Measurements from ENCODE around the gene RSPH6A. TPM values are rescaled to one million over a fixed set of nuclear protein-coding genes. Genes with fewer than 3 reads are reported as not detected.
A peak's percentile ranks its signal among the peaks of the same experiment; 100 is the strongest.

RSPH6A gene
- total RNA-seq, 2 donors from 2014 or later, result 0.14 to 0.39 TPM

DNA sequence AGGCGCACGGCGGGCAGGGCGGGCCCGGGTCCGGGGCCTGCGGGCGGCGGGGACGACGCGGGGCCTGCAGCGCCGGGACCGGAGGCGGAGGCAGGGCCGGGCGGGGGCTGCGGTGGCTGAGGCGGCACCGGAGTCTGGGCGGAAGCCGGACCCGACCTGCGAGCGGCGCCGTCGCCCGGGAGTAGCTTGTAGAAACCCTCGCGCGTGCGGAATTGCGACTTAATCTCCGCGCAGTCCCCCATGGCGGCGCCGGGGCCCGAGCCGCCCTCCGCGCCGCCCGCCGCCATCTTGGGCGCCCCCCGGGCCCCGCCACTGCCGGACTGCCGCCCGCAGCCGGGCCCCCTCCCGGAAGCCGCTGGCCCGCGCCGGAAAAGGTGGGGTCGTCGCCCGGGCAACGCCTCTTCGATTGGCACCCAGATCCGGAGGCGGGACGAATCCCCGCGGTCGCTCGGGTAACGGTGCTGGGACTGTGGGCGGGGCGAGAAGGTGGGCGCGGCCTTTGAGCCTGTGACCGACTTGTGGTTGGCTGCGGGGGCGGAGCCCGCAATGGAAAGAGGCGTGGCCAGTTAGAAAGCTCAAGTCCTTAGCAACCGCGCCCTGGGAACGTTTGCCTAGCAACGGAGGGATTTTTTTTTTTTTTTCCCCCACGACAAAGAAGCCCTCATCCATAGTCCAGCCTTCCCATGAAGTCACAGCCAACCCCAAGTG is 22.5 kb downstream of the RSPH6A start, which contains the start of gene DMWD:
Gene DMWD (minus strand): TSS at position 376 of the 708 bp plus-strand sequence. CDS start 89 bp downstream, at position 287.
- peaks cover 18 to 19% of the 10 kb centered on the region in 2 donors for H3K36me3 Mint-ChIP-seq
- peak within 1 kb of the TSS; percentile 84 to 95 for H3K27ac Mint-ChIP-seq
- no peaks in the 10 kb centered on the region for H3K9me3 Mint-ChIP-seq

GRCh38 chr19:45791744-45792469 is 23.2 kb downstream of the RSPH6A start:
- Mint-ChIP-seq H3K27ac (peak overlapping the region; percentile 58 to 61), H3K9me3 (no peaks in the 10 kb centered on the region), H3K36me3 (peaks cover 19 to 21% of the 10 kb centered on the region in 2 donors)
- DNase-seq (ENCODE audit: low spot score in 2 of 2) (no peak), ATAC-seq (peak in 1 of 2 donors; percentile 9)

More for the DNA sequence above, 22.5 kb downstream of the RSPH6A start, which contains the start of gene DMWD:
- DNase-seq (ENCODE audit: low spot score in 2 of 2) (peak; percentile 99 to 100), ATAC-seq (peak; percentile 93 to 95)

DNA sequence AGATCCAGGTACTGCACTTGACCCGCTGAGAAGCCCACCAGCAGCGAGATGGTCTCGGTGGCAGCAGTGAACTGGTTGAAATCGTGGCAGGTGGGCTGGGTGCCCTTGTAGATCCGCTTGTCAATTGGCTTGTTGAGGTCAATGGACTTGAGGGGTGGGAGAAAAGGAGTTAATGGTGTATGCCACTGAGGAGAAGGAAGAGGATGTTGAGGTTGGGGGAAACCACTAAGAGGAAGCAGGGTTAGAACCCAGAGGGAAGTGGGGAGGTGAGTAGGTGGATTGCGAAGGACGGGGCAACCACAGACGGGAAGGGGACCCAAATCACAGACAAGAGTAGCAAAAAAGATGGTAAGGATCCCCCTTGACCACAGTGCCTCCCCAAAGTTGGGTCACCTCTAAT is 24.2 kb downstream of the RSPH6A start:
- Mint-ChIP-seq H3K9me3 (no peaks in the 10 kb centered on the region), H3K27ac (peak overlapping the region in 1 of 2 donors; percentile 61), H3K36me3 (peaks cover 19 to 21% of the 10 kb centered on the region in 2 donors)
- DNase-seq (ENCODE audit: low spot score in 2 of 2), result no peak
- peak in 1 of 2 donors; percentile 34 for ATAC-seq

DNA sequence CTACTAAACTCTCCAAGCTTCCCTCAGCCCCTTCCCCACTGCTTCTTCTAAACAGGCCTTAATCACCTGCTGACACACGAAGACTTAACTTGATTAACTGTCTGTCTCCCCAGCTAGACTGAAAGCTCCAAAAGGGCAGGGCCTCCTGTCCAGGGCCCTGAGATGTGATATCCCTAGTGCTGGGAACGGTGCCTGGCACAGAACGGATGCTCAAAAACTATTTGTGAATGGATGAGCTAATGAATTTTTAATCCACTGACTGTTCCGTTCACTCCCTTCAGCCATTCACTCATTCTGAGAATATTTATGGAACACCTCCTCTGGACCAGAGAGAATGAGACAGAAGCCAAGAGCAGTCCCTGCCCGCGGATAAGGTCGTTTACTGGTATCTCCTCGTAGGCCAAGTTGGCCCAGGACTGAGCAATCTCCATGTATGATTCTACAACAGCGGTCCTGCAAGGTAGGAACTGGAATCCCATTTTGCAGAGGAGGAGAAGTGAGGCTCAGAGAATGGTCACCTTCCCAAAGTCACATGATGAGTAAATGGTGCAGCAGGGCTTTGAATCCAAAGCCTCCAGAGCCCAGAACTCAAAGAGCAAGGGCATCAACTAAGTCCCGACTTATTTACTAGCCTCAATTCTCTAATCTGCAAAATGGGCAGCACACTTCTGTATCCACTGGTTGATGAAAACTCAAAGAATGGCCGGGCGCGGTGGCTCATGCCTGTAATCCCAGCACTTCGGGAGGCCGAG is 25.9 kb downstream of the RSPH6A start:
- no peak overlapping the region for H3K27ac Mint-ChIP-seq
- H3K36me3 Mint-ChIP-seq, result peaks cover 19 to 21% of the 10 kb centered on the region in 2 donors
- ATAC-seq (no peak), DNase-seq (ENCODE audit: low spot score in 2 of 2) (no peak)
- H3K9me3 Mint-ChIP-seq, result no peaks in the 10 kb centered on the region

DNA sequence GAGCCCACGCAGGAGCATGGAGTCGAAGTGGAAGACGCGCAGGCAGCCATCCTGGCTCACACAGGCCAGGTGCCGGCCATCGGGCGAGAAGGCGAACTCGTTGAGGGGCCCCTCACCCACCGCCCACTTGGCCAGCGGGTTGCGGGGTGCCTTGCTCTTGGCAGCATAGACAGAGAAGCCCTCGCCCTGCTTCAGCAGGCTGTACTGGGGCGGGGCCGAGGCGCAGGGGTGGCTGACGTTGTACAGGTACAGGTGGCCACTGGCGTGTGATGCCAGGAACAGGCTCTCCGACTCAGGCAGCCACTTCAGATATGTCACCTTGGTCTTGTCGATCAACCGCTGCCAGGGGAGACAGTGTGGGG is 28.6 kb downstream of the RSPH6A start:
- no peak for ATAC-seq
- no peak for DNase-seq (ENCODE audit: low spot score in 2 of 2)
- H3K9me3 Mint-ChIP-seq, result no peaks in the 10 kb centered on the region
- peaks cover 19 to 21% of the 10 kb centered on the region in 2 donors for H3K36me3 Mint-ChIP-seq
- no peak overlapping the region for H3K27ac Mint-ChIP-seq

- peaks cover 19 to 21% of the 10 kb centered on the region in 2 donors for H3K36me3 Mint-ChIP-seq
- DNase-seq (ENCODE audit: low spot score in 2 of 2), result no peak
- no peaks in the 10 kb centered on the region for H3K9me3 Mint-ChIP-seq
- H3K27ac Mint-ChIP-seq, result no peak overlapping the region
- ATAC-seq, result no peak
These were observed 29.2 kb downstream of the RSPH6A start for GRCh38 chr19:45785781-45786532.

GRCh38 chr19:45785097-45785496 is 30.0 kb downstream of the RSPH6A start:
- ATAC-seq (no peak), DNase-seq (ENCODE audit: low spot score in 2 of 2) (no peak)
- Mint-ChIP-seq H3K27ac (no peak overlapping the region), H3K36me3 (peaks cover 19 to 21% of the 10 kb centered on the region in 2 donors), H3K9me3 (no peaks in the 10 kb centered on the region)

GRCh38 chr19:45784096-45784495 is 31.0 kb downstream of the RSPH6A start:
- Mint-ChIP-seq H3K36me3 (peaks cover 13 to 18% of the 10 kb centered on the region in 2 donors), H3K27ac (no peak overlapping the region)
- ATAC-seq, result no peak

GRCh38 chr19:45782820-45783785 is 32.0 kb downstream of the RSPH6A start:
- no peak for ATAC-seq
- Mint-ChIP-seq H3K27ac (no peak overlapping the region), H3K9me3 (no peaks in the 10 kb centered on the region), H3K36me3 (peaks cover 3 to 13% of the 10 kb centered on the region in 2 donors)
- DNase-seq (ENCODE audit: low spot score in 2 of 2), result no peak

More at GRCh38 chr19:45784096-45784495, 31.0 kb downstream of the RSPH6A start:
- DNase-seq (ENCODE audit: low spot score in 2 of 2), result no peak
- H3K9me3 Mint-ChIP-seq, result no peaks in the 10 kb centered on the region

DNA sequence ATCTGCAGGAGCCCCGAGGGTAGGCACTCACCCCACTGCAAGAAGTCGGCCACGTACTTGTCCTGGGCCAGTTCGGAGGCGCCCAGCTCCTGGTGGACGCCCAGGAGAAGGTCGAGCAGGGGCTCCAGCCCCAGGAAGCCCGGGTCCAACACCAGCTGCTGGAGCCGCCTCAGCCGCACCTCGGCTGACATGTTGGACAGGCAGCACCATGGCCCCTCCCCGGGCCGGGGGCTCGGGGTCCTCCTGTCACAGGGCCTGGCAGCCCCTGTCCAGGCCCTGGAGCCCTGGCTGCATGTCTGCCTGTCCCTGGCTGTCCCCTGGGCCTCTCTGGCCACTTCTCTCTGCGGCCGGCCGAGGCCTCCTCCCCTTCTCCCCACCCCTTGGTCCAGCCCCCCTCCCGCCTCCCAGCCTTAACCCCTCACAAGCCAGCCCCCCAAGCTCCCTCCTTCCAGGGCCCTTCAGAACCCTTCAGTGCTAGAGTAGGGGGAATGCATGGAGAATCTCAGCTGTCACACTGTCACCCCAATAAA is 32.9 kb downstream of the RSPH6A start, which contains the start of gene DMPK:
Gene DMPK (minus strand): TSS at position 329 of the 530 bp plus-strand sequence. CDS start 138 bp downstream, at position 191.
- Mint-ChIP-seq H3K9me3 (no peaks in the 10 kb centered on the region), H3K27ac (no peak within 1 kb of the TSS)

DNA sequence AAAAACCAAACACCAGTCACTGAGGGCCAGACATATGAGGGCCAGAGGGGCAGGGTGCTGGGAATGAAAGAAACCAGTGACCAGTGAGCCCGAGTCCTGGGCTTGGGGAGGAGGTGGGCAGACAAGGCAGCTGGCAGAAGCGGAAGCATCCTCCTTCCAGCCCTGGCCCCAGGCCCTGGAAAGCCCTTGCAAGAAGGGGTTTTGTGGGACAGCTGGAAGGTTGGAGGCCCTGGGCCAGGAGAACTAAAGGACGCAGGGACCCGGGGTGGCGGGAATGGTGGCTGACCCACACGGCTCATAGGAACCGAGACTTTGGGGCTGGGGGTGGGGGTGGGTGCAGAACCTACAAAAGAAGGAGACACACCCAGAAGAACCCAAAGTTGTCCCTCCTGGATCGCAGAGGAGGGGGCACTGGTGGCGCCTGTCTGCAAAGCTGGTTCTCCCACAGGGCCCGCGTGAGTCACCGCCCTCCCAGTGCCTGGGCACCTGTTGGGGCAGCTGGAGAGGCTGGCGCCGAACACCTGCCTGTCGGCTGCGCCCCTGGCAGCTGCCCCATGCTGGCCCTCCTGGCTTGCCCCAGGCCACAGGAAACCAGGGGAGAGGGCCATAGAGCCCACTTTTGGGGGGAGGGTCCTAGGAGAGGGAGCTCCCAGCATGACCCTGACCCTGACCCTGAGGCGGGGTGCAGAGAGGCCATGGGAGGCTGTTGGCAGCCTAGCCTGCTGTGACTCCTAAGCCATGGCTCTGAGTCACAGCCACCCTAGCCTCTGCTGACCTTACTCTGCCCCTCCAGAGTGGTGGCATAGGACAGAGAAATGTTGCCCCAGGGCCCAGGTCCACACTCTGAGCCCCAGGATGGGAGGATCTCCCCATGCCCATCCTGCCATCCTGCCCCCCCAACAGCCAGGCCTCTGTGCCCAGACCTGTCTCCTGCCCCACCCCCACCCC is 33.6 kb downstream of the RSPH6A start:
- ATAC-seq, result no peak
- peaks cover 6 to 8% of the 10 kb centered on the region in 2 donors for H3K36me3 Mint-ChIP-seq

More for the DNA sequence above, 32.9 kb downstream of the RSPH6A start, which contains the start of gene DMPK:
- peaks cover 1 to 6% of the 10 kb centered on the region in 2 donors for H3K36me3 Mint-ChIP-seq
- ATAC-seq (no peak), DNase-seq (ENCODE audit: low spot score in 2 of 2) (no peak)

GRCh38 chr19:45780448-45781213 is 34.5 kb downstream of the RSPH6A start:
- no peaks in the 10 kb centered on the region for H3K9me3 Mint-ChIP-seq
- DNase-seq (ENCODE audit: low spot score in 2 of 2) (no peak), ATAC-seq (no peak)
- H3K36me3 Mint-ChIP-seq, result peaks cover 6 to 8% of the 10 kb centered on the region in 2 donors
- peak overlapping the region in 1 of 2 donors; percentile 46 for H3K27ac Mint-ChIP-seq

More for the DNA sequence above, 33.6 kb downstream of the RSPH6A start:
- Mint-ChIP-seq H3K27ac (no peak overlapping the region), H3K9me3 (no peaks in the 10 kb centered on the region)
- DNase-seq (ENCODE audit: low spot score in 2 of 2), result no peak

- Mint-ChIP-seq H3K27ac (peak overlapping the region in 1 of 2 donors; percentile 46), H3K9me3 (no peaks in the 10 kb centered on the region), H3K36me3 (peaks cover 6 to 8% of the 10 kb centered on the region in 2 donors)
- ATAC-seq, result no peak
- DNase-seq (ENCODE audit: low spot score in 2 of 2), result no peak
These were observed 35.0 kb downstream of the RSPH6A start for GRCh38 chr19:45780146-45780447.

All from activated naive CD4-positive, alpha-beta T cell treated with anti-CD3 and anti-CD28 coated beads, Interleukin-2, amount 50 U/mL, for 72 hours (primary cell).